ENCODE results near the gene CRY1. TPM values are rescaled to one million over a fixed set of nuclear protein-coding genes. Genes with fewer than 3 reads are reported as not detected.

The CRY1 gene
- total RNA-seq, 2 experiments from 2014 or later: 70.7 to 77.4 TPM

- Histone ChIP-seq H3K9me3 (ENCODE audit: control insufficient read depth in 1 of 2, insufficient read depth in 1 of 2, low read length in 2 of 2) (no peaks in the 10 kb centered on the region), H3K27me3 (ENCODE audit: control insufficient read depth in 1 of 2, insufficient read depth in 2 of 2, low read length in 2 of 2) (no peaks in the 10 kb centered on the region), H3K4me1 (ENCODE audit: insufficient read depth, low read length) (peaks cover 13% of the 10 kb centered on the region), H3K27ac (ENCODE audit: low read depth in 1 of 2, low read length in 2 of 2) (peak overlapping the region; percentile 81 to 89), H3K36me3 (ENCODE audit: insufficient read depth, low read length) (no peaks in the 10 kb centered on the region), H3K4me3 (ENCODE audit: low read length) (peak overlapping the region; percentile 77)
- DNase-seq: peak in 9 of 14 experiments; percentile 1 to 39 (median 11)
- TF ChIP-seq, protein P1, sequence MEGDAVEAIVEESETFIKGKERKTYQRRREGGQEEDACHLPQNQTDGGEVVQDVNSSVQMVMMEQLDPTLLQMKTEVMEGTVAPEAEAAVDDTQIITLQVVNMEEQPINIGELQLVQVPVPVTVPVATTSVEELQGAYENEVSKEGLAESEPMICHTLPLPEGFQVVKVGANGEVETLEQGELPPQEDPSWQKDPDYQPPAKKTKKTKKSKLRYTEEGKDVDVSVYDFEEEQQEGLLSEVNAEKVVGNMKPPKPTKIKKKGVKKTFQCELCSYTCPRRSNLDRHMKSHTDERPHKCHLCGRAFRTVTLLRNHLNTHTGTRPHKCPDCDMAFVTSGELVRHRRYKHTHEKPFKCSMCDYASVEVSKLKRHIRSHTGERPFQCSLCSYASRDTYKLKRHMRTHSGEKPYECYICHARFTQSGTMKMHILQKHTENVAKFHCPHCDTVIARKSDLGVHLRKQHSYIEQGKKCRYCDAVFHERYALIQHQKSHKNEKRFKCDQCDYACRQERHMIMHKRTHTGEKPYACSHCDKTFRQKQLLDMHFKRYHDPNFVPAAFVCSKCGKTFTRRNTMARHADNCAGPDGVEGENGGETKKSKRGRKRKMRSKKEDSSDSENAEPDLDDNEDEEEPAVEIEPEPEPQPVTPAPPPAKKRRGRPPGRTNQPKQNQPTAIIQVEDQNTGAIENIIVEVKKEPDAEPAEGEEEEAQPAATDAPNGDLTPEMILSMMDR (IDR thresholded peaks at IDR 0.05): no peak
- Mint-ChIP-seq H3K27ac (peak overlapping the region; percentile 98), H3K4me3 (peak overlapping the region; percentile 97), H3K36me3 (ENCODE audit: low read depth) (peaks cover 17% of the 10 kb centered on the region), H3K27me3 (no peaks in the 10 kb centered on the region), H3K9me3 (peaks cover 2% of the 10 kb centered on the region), H3K4me1 (ENCODE audit: low read depth) (peaks cover 40% of the 10 kb centered on the region)
- POLR2A ChIA-PET: interaction anchor here (0.5 to 3.7 kb wide), 17 partner anchors 8 to 1679 kb away, joined by 3 to 48 read pairs (median 5); partner anchors contain the start of genes CRY1, MTERF2, POLR3B and SELPLG
- ATAC-seq (ENCODE audit: poor library complexity): peak; percentile 30
- CTCF ChIA-PET: interaction anchor here (0.7 to 1.8 kb wide), 2 partner anchors 32 to 597 kb away, joined by 3 to 5 read pairs; partner anchors contain the start of genes MTERF2 and POLR3B
- intact Hi-C loops (cut with DNase I, micrococcal nuclease): loop anchor here in 1 of 2 experiments (5.0 to 10.0 kb wide), 4 partner anchors 177 to 1560 kb away; partner anchors contain the start of genes FICD, PRDM4 and PWP1
Observed at GRCh38 chr12:106954462-106955376, 138.6 kb downstream of the CRY1 start.

GRCh38 chr12:106953352-106954250, 139.7 kb downstream of the CRY1 start:
- H3K4me3 Mint-ChIP-seq: peak overlapping the region; percentile 97
- DNase-seq (no peak), ATAC-seq (ENCODE audit: poor library complexity) (no peak)
- Histone ChIP-seq H3K4me1 (ENCODE audit: insufficient read depth, low read length) (peaks cover 10% of the 10 kb centered on the region), H3K36me3 (ENCODE audit: insufficient read depth, low read length) (no peaks in the 10 kb centered on the region), H3K4me3 (ENCODE audit: low read length) (no peak overlapping the region), H3K27me3 (ENCODE audit: control insufficient read depth in 1 of 2, insufficient read depth in 2 of 2, low read length in 2 of 2) (no peaks in the 10 kb centered on the region), H3K9me3 (ENCODE audit: control insufficient read depth in 1 of 2, insufficient read depth in 1 of 2, low read length in 2 of 2) (peaks cover 0 to 5% of the 10 kb centered on the region in 2 experiments), H3K27ac (ENCODE audit: low read depth in 1 of 2, low read length in 2 of 2) (no peak overlapping the region)
- peaks cover 4% of the 10 kb centered on the region for H3K9me3 Mint-ChIP-seq
- H3K27me3 Mint-ChIP-seq: no peaks in the 10 kb centered on the region
- ChIA-PET POLR2A (interaction anchor here (0.6 to 3.7 kb wide), 6 partner anchors 14 to 651 kb away, joined by 3 to 43 read pairs (median 4); partner anchors contain the start of genes MTERF2 and TCP11L2), CTCF (interaction anchor here (1.6 kb wide), 1 partner anchor 11 kb away, joined by 4 read pairs; no protein-coding TSS in a partner anchor)
- TF ChIP-seq, protein P1 (IDR thresholded peaks at IDR 0.05): no peak
- H3K4me1 Mint-ChIP-seq (ENCODE audit: low read depth): peaks cover 32% of the 10 kb centered on the region
- peak overlapping the region; percentile 98 for H3K27ac Mint-ChIP-seq
- peaks cover 17% of the 10 kb centered on the region for H3K36me3 Mint-ChIP-seq (ENCODE audit: low read depth)
- intact Hi-C loops (cut with DNase I, micrococcal nuclease): loop anchor here in 1 of 2 experiments (5.0 to 10.0 kb wide), 4 partner anchors 176 to 1561 kb away; partner anchors contain the start of genes FICD, PRDM4 and PWP1

DNA sequence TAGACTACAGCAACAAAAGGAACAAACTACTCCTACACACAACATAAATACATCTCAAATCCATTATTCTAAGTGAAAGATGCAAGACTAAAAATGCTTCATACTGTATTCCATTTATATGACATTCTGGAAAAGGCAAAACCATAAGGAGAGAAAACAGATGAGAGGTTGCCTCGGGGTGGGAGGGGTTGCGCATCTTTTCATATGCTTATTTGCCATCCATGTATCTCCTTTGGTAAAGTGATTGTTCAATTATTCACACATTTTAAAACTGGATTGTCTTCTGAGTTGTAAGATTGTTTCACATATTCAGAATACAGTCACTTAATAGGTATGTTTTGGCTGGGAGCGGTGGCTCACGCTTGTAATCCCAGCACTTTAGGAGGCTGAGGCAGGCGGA, 142.8 kb downstream of the CRY1 start:
- no peaks in the 10 kb centered on the region for H3K27me3 Mint-ChIP-seq
- H3K9me3 Mint-ChIP-seq: peaks cover 4% of the 10 kb centered on the region
- no peak overlapping the region for H3K4me3 Mint-ChIP-seq
- CTCF ChIA-PET: no interaction called here
- H3K4me1 ChIP-seq (ENCODE audit: insufficient read depth, low read length): peaks cover 9% of the 10 kb centered on the region
- no peaks in the 10 kb centered on the region for H3K27me3 ChIP-seq (ENCODE audit: control insufficient read depth in 1 of 2, insufficient read depth in 2 of 2, low read length in 2 of 2)
- intact Hi-C loops (cut with DNase I, micrococcal nuclease): loop anchor here in 1 of 2 experiments (5.0 to 10.0 kb wide), 4 partner anchors 173 to 1564 kb away; partner anchors contain the start of genes FICD, PRDM4 and PWP1
- no peak overlapping the region for H3K27ac ChIP-seq (ENCODE audit: low read depth in 1 of 2, low read length in 2 of 2)
- H3K4me3 ChIP-seq (ENCODE audit: low read length): no peak overlapping the region
- peaks cover 11% of the 10 kb centered on the region for H3K4me1 Mint-ChIP-seq (ENCODE audit: low read depth)
- no peaks in the 10 kb centered on the region for H3K36me3 ChIP-seq (ENCODE audit: insufficient read depth, low read length)
- H3K27ac Mint-ChIP-seq: no peak overlapping the region
- peaks cover 5% of the 10 kb centered on the region for H3K36me3 Mint-ChIP-seq (ENCODE audit: low read depth)
- POLR2A ChIA-PET: no interaction called here
- TF ChIP-seq, protein P1 (IDR thresholded peaks at IDR 0.05): no peak
- H3K9me3 ChIP-seq (ENCODE audit: control insufficient read depth in 1 of 2, insufficient read depth in 1 of 2, low read length in 2 of 2): peaks cover 0 to 5% of the 10 kb centered on the region in 2 experiments
- ATAC-seq (ENCODE audit: poor library complexity): no peak
- DNase-seq: no peak

Measured in CD4-positive, alpha-beta T cell (primary cell).